Cardiac muscle cell (in vitro differentiated cells and primary cell): ENCODE data around the gene ERBB4. TPM values are rescaled to one million over a fixed set of nuclear protein-coding genes. Genes with fewer than 3 reads are reported as not detected.

Experiments used
- DNase-seq, 2 donors: peaks; one replicate each; pipeline versions ENCODE4 v3.0.0 to v3.0.0-alpha.2; 2010 to 2017; ENCODE audit warnings: low read depth in 1 of 2, low spot score in 1 of 2
- H3K27ac ChIP-seq: fragments of 200-600 bp; sonication (generic); 2 replicates; pipeline ENCODE4 v1.5.1; 2016
- H3K27me3 ChIP-seq: fragments of 200-600 bp; sonication (generic); 2 replicates; pipeline ENCODE4 v1.6.0; 2016; ENCODE audit warnings: control low read depth
- H3K36me3 ChIP-seq: fragments of 200-600 bp; sonication (generic); 2 replicates; pipeline ENCODE4 v1.5.1; 2016; ENCODE audit warnings: control low read depth
- H3K4me1 ChIP-seq: fragments of 200-600 bp; sonication (generic); 2 replicates; pipeline ENCODE4 v1.8.1; 2017; ENCODE audit warnings: low read depth, mild to moderate bottlenecking, mixed run types
- H3K4me3 ChIP-seq: fragments of 200-600 bp; sonication (generic); 2 replicates; pipeline ENCODE4 v1.5.1; 2016; ENCODE audit warnings: mild to moderate bottlenecking
- H3K9me3 ChIP-seq: fragments of 200-600 bp; sonication (generic); 2 replicates; pipeline ENCODE4 v1.5.1; 2017; ENCODE audit warnings: low read depth, mild to moderate bottlenecking, control low read depth
- polyA plus RNA-seq: library from polyadenylated mRNA; unstranded; fragments of >200 nt; fragmentation: Nextera tagmentation; extraction: Ambion mirVana; gene quantifications from 2 replicates; pipeline ENCODE4 v1.2.1, GENCODE V29; 2016
- total RNA-seq: library from RNA; depleted of rRNA; stranded (reverse); fragments of >200 nt; gene quantifications from 2 replicates; pipeline ENCODE4 v1.2.3, GENCODE V29; 2016
- TF ChIP-seq, protein P1 (sequence below): IDR thresholded peaks from 2 replicates; pipeline ENCODE4 v1.5.1; 2012; ENCODE audit warnings: low read depth, mild to moderate bottlenecking, low read length

Gene ERBB4
- total and polyA plus RNA-seq, 2 experiments from 2014 or later, result 38.1 to 42.1 TPM

GRCh38 chr2:212098966-212099365, 439.6 kb downstream of the ERBB4 start:
- TF ChIP-seq, protein P1, sequence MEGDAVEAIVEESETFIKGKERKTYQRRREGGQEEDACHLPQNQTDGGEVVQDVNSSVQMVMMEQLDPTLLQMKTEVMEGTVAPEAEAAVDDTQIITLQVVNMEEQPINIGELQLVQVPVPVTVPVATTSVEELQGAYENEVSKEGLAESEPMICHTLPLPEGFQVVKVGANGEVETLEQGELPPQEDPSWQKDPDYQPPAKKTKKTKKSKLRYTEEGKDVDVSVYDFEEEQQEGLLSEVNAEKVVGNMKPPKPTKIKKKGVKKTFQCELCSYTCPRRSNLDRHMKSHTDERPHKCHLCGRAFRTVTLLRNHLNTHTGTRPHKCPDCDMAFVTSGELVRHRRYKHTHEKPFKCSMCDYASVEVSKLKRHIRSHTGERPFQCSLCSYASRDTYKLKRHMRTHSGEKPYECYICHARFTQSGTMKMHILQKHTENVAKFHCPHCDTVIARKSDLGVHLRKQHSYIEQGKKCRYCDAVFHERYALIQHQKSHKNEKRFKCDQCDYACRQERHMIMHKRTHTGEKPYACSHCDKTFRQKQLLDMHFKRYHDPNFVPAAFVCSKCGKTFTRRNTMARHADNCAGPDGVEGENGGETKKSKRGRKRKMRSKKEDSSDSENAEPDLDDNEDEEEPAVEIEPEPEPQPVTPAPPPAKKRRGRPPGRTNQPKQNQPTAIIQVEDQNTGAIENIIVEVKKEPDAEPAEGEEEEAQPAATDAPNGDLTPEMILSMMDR, result no peak
- Histone ChIP-seq H3K36me3 (no peaks in the 10 kb centered on the region), H3K9me3 (no peaks in the 10 kb centered on the region), H3K27ac (no peak overlapping the region), H3K4me1 (no peaks in the 10 kb centered on the region), H3K4me3 (no peak overlapping the region), H3K27me3 (no peaks in the 10 kb centered on the region)
- DNase-seq, result no peak

DNA sequence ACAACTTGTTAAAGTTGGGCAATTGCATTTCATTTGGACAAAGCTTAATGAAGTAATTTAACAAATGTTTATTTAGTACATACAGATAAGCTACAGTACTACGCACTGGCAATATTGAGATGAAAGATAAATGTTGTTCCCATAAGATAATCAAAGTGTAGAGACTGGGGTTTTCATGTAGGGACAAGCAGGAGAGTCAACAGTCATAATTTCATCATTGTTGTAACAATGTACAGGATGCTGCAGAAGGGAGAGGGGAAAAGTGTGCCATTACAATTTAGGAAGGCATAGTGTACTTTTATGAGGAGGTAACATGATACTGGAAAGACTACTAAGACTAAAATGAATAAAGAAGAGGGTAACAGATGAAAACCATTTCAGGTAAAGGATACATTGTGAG, 441.6 kb downstream of the ERBB4 start:
- no peak overlapping the region for H3K27ac ChIP-seq
- H3K9me3 ChIP-seq, result no peaks in the 10 kb centered on the region
- no peaks in the 10 kb centered on the region for H3K4me1 ChIP-seq
- no peaks in the 10 kb centered on the region for H3K36me3 ChIP-seq
- no peak for DNase-seq
- no peak overlapping the region for H3K4me3 ChIP-seq
- no peaks in the 10 kb centered on the region for H3K27me3 ChIP-seq
- TF ChIP-seq, protein P1, result no peak

DNA sequence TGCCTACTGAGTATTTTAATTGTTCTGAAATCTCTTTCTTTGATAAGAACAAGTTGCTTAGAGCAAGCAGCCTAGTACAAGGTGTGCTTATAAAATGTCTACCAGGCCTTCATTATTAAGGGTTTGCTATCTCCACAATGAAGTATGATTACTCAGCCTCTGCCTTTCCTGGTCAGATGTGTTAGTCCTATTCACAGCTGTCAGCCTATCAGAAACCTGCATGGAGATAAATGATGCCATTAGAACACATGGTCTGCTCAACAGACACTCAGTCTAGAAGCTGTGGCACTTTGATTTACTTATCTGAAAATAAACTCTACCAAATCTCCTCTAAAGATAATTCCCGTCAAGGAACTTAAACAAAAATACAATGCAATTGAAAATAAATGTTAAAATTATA, 448.7 kb downstream of the ERBB4 start:
- H3K36me3 ChIP-seq, result no peaks in the 10 kb centered on the region
- H3K27ac ChIP-seq, result peak overlapping the region; percentile 8
- DNase-seq, result no peak
- TF ChIP-seq, protein P1, result no peak
- no peaks in the 10 kb centered on the region for H3K9me3 ChIP-seq
- H3K4me3 ChIP-seq, result no peak overlapping the region
- no peaks in the 10 kb centered on the region for H3K4me1 ChIP-seq
- H3K27me3 ChIP-seq, result no peaks in the 10 kb centered on the region

GRCh38 chr2:212088353-212088752, 450.2 kb downstream of the ERBB4 start:
- Histone ChIP-seq H3K4me1 (no peaks in the 10 kb centered on the region), H3K36me3 (no peaks in the 10 kb centered on the region), H3K4me3 (no peak overlapping the region), H3K27me3 (no peaks in the 10 kb centered on the region), H3K9me3 (no peaks in the 10 kb centered on the region), H3K27ac (no peak overlapping the region)
- DNase-seq, result peak in 1 of 2 donors; percentile 0
- TF ChIP-seq, protein P1, result no peak

GRCh38 chr2:212083492-212083891, 455.1 kb downstream of the ERBB4 start:
- TF ChIP-seq, protein P1, result no peak
- Histone ChIP-seq H3K4me3 (no peak overlapping the region), H3K9me3 (no peaks in the 10 kb centered on the region), H3K4me1 (no peaks in the 10 kb centered on the region), H3K36me3 (no peaks in the 10 kb centered on the region), H3K27me3 (no peaks in the 10 kb centered on the region), H3K27ac (no peak overlapping the region)
- no peak for DNase-seq

- H3K36me3 ChIP-seq, result no peaks in the 10 kb centered on the region
- no peak for DNase-seq
- TF ChIP-seq, protein P1, result no peak
Observed at GRCh38 chr2:212078103-212078502, 460.5 kb downstream of the ERBB4 start.

More at GRCh38 chr2:212078103-212078502, 460.5 kb downstream of the ERBB4 start:
- no peak overlapping the region for H3K4me3 ChIP-seq
- H3K4me1 ChIP-seq, result peaks cover 8% of the 10 kb centered on the region
- H3K27me3 ChIP-seq, result no peaks in the 10 kb centered on the region
- H3K27ac ChIP-seq, result no peak overlapping the region
- H3K9me3 ChIP-seq, result no peaks in the 10 kb centered on the region
